HEK293T (cell line): Measurements from ENCODE around the gene CYCS.

ENCODE experiments used
- FOXK2 ChIP-seq: fragments of 450-650 bp; IDR thresholded peaks from 2 replicates; pipeline ENCODE4 v1.6.1; 2016; ENCODE audit warnings: mild to moderate bottlenecking
- HDGF ChIP-seq: fragments of 450-650 bp; IDR thresholded peaks from 2 replicates; pipeline ENCODE4 v1.6.1; 2017; ENCODE audit warnings: antibody characterized with exemption, borderline replicate concordance
- LEF1 ChIP-seq: fragments of 450-650 bp; IDR thresholded peaks from 2 replicates; pipeline ENCODE4 v1.6.1; 2017; ENCODE audit warnings: mild to moderate bottlenecking, borderline replicate concordance
- SP1 ChIP-seq: fragments of 450-650 bp; IDR thresholded peaks from 2 replicates; pipeline ENCODE4 v1.6.1; 2017

GRCh38 chr7:25101817-25102216, 23.2 kb downstream of the CYCS start:
- TF ChIP-seq SP1 (no peak), FOXK2 (no peak), HDGF (no peak), LEF1 (no peak)
